Adrenal gland (tissue), 12 donors: Measurements from ENCODE around the gene KCNAB1. TPM values are rescaled to one million over a fixed set of nuclear protein-coding genes. Genes with fewer than 3 reads are reported as not detected.

Experiments used
- DNase-seq, 7 donors: peaks; one replicate each; pipeline ENCODE4 v3.0.0-alpha.2; 2019 to 2020
- H3K27ac ChIP-seq, 5 donors: fragments of 200-600 bp; sonication (generic) in 4 of 5; 1 replicate in 3 of 5; 2 replicates in 2 of 5; pipeline versions ENCODE4 v1.5.1 to v1.8.0; 2016 to 2020; ENCODE audit warnings: mild to moderate bottlenecking in 1 of 5
- H3K27me3 ChIP-seq: fragments of 200-600 bp; 2 replicates; pipeline ENCODE4 v1.8.0; 2021
- H3K36me3 ChIP-seq, 2 donors: fragments of 200-600 bp; replicated peaks in 1 of 2; 1 replicate in 1 of 2; 2 replicates in 1 of 2; pipeline versions ENCODE4 v1.5.1 to v1.8.0; 2018 to 2022
- H3K4me1 ChIP-seq, 2 donors: fragments of 200-600 bp; replicated peaks in 1 of 2; 1 replicate in 1 of 2; 2 replicates in 1 of 2; pipeline versions ENCODE4 v1.5.1 to v1.8.0; 2018 to 2021
- H3K4me3 ChIP-seq, 4 donors: fragments of 200-600 bp; sonication (generic) in 3 of 4; one replicate each; pipeline ENCODE4 v1.5.1; 2016 to 2018
- H3K9me3 ChIP-seq, 3 donors: fragments of 200-600 bp; sonication (generic) in 1 of 3; replicated peaks in 1 of 3; 1 replicate in 2 of 3; 2 replicates in 1 of 3; pipeline versions ENCODE4 v1.5.1 to v1.8.0; 2016 to 2021
- POLR2A ChIP-seq, 2 donors: fragments of 450-650 bp; IDR thresholded peaks; one replicate each; pipeline ENCODE4 v1.6.1; 2017; ENCODE audit warnings: antibody characterized with exemption in 2 of 2, mild to moderate bottlenecking in 2 of 2, moderate library complexity in 1 of 2
- WGBS, 4 donors: extraction: QIAGEN DNeasy Blood & Tissue Kit in 2 of 4; methylation state at CpG; one replicate each; pipeline versions ENCODE4 v1.1.5 to v1.1.7; 2013 to 2017; 5-methylcytosine and 5-hydroxymethylcytosine counted together
- intact Hi-C, 2 donors: fragments of 100-400 bp; cut with DNase I; formaldehyde crosslinking; loops; one replicate each; pipeline versions ENCODE4 v1.14.1 to v1.15.0; 2022 to 2023
- polyA plus RNA-seq, 3 donors: library from polyadenylated mRNA; stranded (reverse); fragments of 200-250 nt in 2 of 3; fragments of 350-450 nt in 1 of 3; fragmentation: Illumina TruSeq in 1 of 3; extraction: RNeasy Lipid Tissue Mini Kit (QIAGEN cat#74804) in 1 of 3; gene quantifications; one replicate each; pipeline ENCODE4 v1.2.3, GENCODE V29; 2013 to 2014
- total RNA-seq, 9 donors: library from RNA; depleted of rRNA in 4 of 9; stranded (reverse); fragments of >200 nt in 4 of 9; fragments of 120-200 nt in 1 of 9; fragmentation: NEBNext Ultra II Directional in 1 of 9; extraction: Animal tissue kit (Norgen Biotek cat#: 25700) in 1 of 9; gene quantifications; one replicate each; pipeline versions ENCODE4 v1.1.0 to v1.2.4, GENCODE V29; 2013 to 2023
- TF ChIP-seq, protein P1 (sequence below), 6 experiments: fragments of 450-650 bp in 4 of 6; fragments of 200-600 bp in 2 of 6; sonication (generic) in 1 of 6; IDR thresholded peaks; 1 replicate in 5 of 6; 2 replicates in 1 of 6; pipeline versions ENCODE4 v1.5.1 to v1.8.0; 2016 to 2021; ENCODE audit warnings: antibody characterized with exemption in 6 of 6, mild to moderate bottlenecking in 2 of 6, moderate library complexity in 1 of 6
- donor health status: healthy with polysubstance abuse.
- donor health status: Bipolar disorder and iron deficiency.
- donor health status: DM: yes; HTN: yes; CAD: no.
- donor health status: DM: no; HTN: no; CAD: no.
- donor health status: DM: no; HTN: no; CAD: no.
- donor health status: DM: yes; HTN: yes; CAD: no.

KCNAB1 gene
- total and polyA plus RNA-seq, 12 donors, result 0.36 to 5.0 (median 1.5) TPM

DNA sequence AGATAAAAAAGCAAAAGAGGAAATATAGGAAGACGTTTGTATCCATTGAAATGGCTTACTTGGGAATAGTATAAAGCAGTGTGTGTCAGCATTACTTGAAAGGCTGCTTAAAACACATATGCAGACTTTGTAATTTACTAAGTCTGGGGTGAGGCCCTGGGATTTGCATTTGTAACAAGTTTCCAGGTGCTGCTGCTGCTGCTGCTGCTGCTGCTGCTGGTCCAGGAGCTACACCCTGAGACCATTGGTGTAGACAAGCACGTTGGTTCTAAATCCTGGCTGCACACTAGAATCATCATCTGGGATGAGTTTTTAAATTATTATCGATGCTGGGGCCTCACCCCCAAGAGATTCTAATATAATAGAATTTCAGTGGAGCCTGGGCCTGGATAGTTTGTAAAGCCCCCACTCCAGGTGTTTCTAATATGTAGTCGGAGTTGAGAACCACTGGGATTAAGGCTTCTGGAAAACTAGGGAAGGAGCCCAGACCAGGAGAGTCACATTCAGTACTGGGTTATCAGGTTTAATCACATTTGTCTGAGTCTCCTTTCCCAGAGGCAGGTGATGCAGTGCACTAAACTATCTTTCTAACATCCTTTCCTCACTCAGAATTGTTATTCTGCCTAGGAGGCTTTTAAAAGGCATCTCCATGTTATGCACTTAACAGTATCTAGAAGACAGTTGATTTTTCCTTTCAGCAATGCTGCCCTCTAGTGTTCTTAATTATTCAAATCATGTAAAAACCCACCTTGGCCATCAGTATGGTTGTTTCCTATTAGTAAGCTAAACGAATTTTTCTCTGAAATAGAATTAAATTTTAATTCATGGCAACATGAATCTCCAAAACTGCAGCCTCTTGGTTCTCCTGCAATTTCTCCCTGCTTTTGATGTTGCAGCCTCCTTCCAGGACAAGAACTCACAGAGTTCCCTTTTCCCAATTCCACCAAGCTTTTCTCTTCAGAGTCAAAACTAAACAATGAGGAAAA lies 389.1 kb downstream of the KCNAB1 start:
- no peak overlapping the region for H3K4me3 ChIP-seq
- no peak overlapping the region for H3K27ac ChIP-seq
- H3K36me3 ChIP-seq, result no peaks in the 10 kb centered on the region
- no peaks in the 10 kb centered on the region for H3K9me3 ChIP-seq
- TF ChIP-seq, protein P1, sequence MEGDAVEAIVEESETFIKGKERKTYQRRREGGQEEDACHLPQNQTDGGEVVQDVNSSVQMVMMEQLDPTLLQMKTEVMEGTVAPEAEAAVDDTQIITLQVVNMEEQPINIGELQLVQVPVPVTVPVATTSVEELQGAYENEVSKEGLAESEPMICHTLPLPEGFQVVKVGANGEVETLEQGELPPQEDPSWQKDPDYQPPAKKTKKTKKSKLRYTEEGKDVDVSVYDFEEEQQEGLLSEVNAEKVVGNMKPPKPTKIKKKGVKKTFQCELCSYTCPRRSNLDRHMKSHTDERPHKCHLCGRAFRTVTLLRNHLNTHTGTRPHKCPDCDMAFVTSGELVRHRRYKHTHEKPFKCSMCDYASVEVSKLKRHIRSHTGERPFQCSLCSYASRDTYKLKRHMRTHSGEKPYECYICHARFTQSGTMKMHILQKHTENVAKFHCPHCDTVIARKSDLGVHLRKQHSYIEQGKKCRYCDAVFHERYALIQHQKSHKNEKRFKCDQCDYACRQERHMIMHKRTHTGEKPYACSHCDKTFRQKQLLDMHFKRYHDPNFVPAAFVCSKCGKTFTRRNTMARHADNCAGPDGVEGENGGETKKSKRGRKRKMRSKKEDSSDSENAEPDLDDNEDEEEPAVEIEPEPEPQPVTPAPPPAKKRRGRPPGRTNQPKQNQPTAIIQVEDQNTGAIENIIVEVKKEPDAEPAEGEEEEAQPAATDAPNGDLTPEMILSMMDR (IDR thresholded peaks at IDR 0.05), result peak; percentile 51 to 77 (median 61)
- TF ChIP-seq POLR2A (IDR thresholded peaks at IDR 0.05), result no peak
- no peak for DNase-seq
- H3K4me1 ChIP-seq, result no peaks in the 10 kb centered on the region
- intact Hi-C loops, result loop anchor here (5.0 to 10.0 kb wide), 2 partner anchors 357 to 365 kb away; no protein-coding TSS in a partner anchor
- H3K27me3 ChIP-seq, result no peaks in the 10 kb centered on the region
- 52 to 63% (median 53%) methylated on average over 5 of the region's 5 CpGs for WGBS, 4 donors

DNA sequence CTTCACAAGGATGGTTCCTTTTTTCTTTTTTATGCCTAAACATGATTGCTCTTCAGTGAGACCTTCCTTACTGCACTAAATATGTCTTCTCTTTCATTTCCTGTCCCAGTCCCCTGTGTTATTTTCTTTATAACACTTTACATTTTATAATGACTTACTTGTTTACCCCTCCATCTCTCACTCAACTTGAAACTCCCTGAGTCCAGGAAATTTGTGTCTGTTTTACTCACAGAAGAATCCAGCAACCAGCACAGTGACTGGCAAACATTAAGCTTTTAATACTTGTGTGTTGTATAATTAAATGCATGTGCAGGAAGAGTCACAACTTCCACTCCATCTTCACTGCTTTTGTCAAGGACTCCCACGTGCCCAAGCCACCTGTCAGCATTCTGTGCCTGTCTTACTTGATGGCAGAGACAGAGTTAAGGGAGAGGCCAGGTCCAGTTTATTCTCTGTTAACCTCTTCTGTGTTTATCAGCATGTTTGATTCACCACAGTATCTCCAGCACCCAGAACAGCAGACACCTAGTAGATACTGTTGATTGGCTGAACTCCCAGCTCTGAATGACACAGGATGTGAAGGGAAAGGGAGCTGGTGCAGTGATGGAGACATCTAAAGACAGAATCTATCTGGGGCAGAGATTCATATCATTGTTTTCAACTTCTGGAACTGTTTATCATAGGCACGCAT lies 391.8 kb downstream of the KCNAB1 start:
- intact Hi-C loops, result loop anchor here (5.0 to 10.0 kb wide), 2 partner anchors 360 to 367 kb away; no protein-coding TSS in a partner anchor
- no peaks in the 10 kb centered on the region for H3K9me3 ChIP-seq
- peaks cover 9% of the 10 kb centered on the region in 2 donors for H3K4me1 ChIP-seq
- 66 to 75% (median 70%) methylated on average over 2 of the region's 2 CpGs for WGBS, 4 donors
- no peaks in the 10 kb centered on the region for H3K36me3 ChIP-seq
- H3K4me3 ChIP-seq, result no peak overlapping the region
- H3K27me3 ChIP-seq, result no peaks in the 10 kb centered on the region
- TF ChIP-seq, protein P1 (IDR thresholded peaks at IDR 0.05), result no peak
- no peak for TF ChIP-seq POLR2A (IDR thresholded peaks at IDR 0.05)
- H3K27ac ChIP-seq, result no peak overlapping the region
- DNase-seq, result no peak

GRCh38 chr3:156513619-156514018 lies 393.2 kb downstream of the KCNAB1 start:
- 66 to 74% (median 69%) methylated on average over 5 of the region's 5 CpGs for WGBS, 4 donors
- no peak overlapping the region for H3K4me3 ChIP-seq
- intact Hi-C loops, result loop anchor here (5.0 to 10.0 kb wide), 2 partner anchors 361 to 369 kb away; no protein-coding TSS in a partner anchor

More at GRCh38 chr3:156513619-156514018, 393.2 kb downstream of the KCNAB1 start:
- no peak for TF ChIP-seq POLR2A (IDR thresholded peaks at IDR 0.05)
- TF ChIP-seq, protein P1 (IDR thresholded peaks at IDR 0.05), result no peak
- Histone ChIP-seq H3K27ac (no peak overlapping the region), H3K27me3 (no peaks in the 10 kb centered on the region), H3K36me3 (no peaks in the 10 kb centered on the region), H3K4me1 (peaks cover 9 to 13% of the 10 kb centered on the region in 2 donors), H3K9me3 (no peaks in the 10 kb centered on the region)
- no peak for DNase-seq
